Neural cell (in vitro differentiated cells): ENCODE measurements around the gene PCDHGA8. TPM values are rescaled to one million over a fixed set of nuclear protein-coding genes. Genes with fewer than 3 reads are reported as not detected.
"Not testable (repeated sequence)": the region's sequence is repeated elsewhere in the genome, so short reads cannot be mapped to it uniquely, and the experiment has no call there.

ENCODE experiments used
- H2AFZ ChIP-seq: fragments of 200-600, 300-800 bp; sonication (generic), shearing (Covaris generic); 2 replicates; pipeline ENCODE4 v1.6.0; 2014; ENCODE audit warnings: low read depth, mild to moderate bottlenecking, antibody characterized with exemption, low read length, moderate library complexity
- H3F3A ChIP-seq: fragments of 200-600 bp; shearing (Covaris generic); 2 replicates; pipeline ENCODE4 v1.6.1; 2016; ENCODE audit warnings: mild to moderate bottlenecking, moderate library complexity, mixed read lengths, antibody characterized with exemption, low read length; ENCODE audit not compliant: insufficient read depth, poor library complexity, severe bottlenecking
- H3K27ac ChIP-seq: fragments of 200-600, 300-800 bp; sonication (generic), shearing (Covaris generic); 2 replicates; pipeline ENCODE4 v1.5.1; 2014; ENCODE audit warnings: mild to moderate bottlenecking, low read length, moderate library complexity
- H3K27me3 ChIP-seq: fragments of 300-800, 200-600 bp; sonication (generic), shearing (Covaris generic); 2 replicates; pipeline ENCODE4 v1.6.0; 2014; ENCODE audit warnings: mild to moderate bottlenecking, low read depth, low read length, moderate library complexity; ENCODE audit not compliant: insufficient read depth
- H3K36me3 ChIP-seq: fragments of 300-800, 200-600 bp; sonication (generic), shearing (Covaris generic); 2 replicates; pipeline ENCODE4 v1.5.1; 2014; ENCODE audit warnings: mild to moderate bottlenecking, antibody characterized with exemption, low read length, moderate library complexity; ENCODE audit not compliant: insufficient read depth
- H3K4me2 ChIP-seq: fragments of 300-800, 200-600 bp; sonication (generic), shearing (Covaris generic); 2 replicates; pipeline ENCODE4 v1.6.0; 2014; ENCODE audit warnings: mild to moderate bottlenecking, low read length
- H3K4me3 ChIP-seq: fragments of 300-800, 200-600 bp; sonication (generic), shearing (Covaris generic); 2 replicates; pipeline ENCODE4 v1.5.1; 2014; ENCODE audit warnings: mild to moderate bottlenecking, low read length, moderate library complexity
- H3K79me2 ChIP-seq: fragments of 200-600 bp; shearing (Covaris generic); replicated peaks from 2 replicates; pipeline ENCODE4 v1.6.0; 2014; ENCODE audit warnings: mild to moderate bottlenecking, low read length, moderate library complexity; ENCODE audit not compliant: insufficient read depth
- H3K9ac ChIP-seq: fragments of 300-800, 200-600 bp; sonication (generic), shearing (Covaris generic); 2 replicates; pipeline ENCODE4 v1.6.1; 2016; ENCODE audit warnings: mild to moderate bottlenecking, low read length, mixed read lengths
- H3K9me2 ChIP-seq: fragments of 200-600 bp; shearing (Covaris generic); 2 replicates; pipeline ENCODE4 v1.6.1; 2016; ENCODE audit warnings: mild to moderate bottlenecking, low read length, mixed read lengths; ENCODE audit not compliant: insufficient read depth
- H3K9me3 ChIP-seq: fragments of 200-600, 300-800 bp; sonication (generic), shearing (Covaris generic); 2 replicates; pipeline ENCODE4 v1.6.1; 2016; ENCODE audit warnings: mild to moderate bottlenecking, mixed run types, low read length, moderate library complexity, mixed read lengths
- H4K20me1 ChIP-seq: fragments of 200-600 bp; shearing (Covaris generic); 2 replicates; pipeline ENCODE4 v1.6.1; 2016; ENCODE audit warnings: mild to moderate bottlenecking, mixed run types; ENCODE audit not compliant: insufficient read depth
- CTCF ChIP-seq: fragments of 450-650 bp; IDR thresholded peaks from 2 replicates; pipeline ENCODE4 v1.5.1; 2014; ENCODE audit warnings: antibody characterized with exemption, mild to moderate bottlenecking, moderate library complexity; ENCODE audit not compliant: poor library complexity, severe bottlenecking
- EP300 ChIP-seq: fragments of 450-650 bp; conservative IDR thresholded peaks from 2 replicates; pipeline ENCODE4 v1.6.1; 2014; ENCODE audit warnings: antibody characterized with exemption, mild to moderate bottlenecking, moderate library complexity; ENCODE audit not compliant: poor library complexity, severe bottlenecking
- EZH2 ChIP-seq: fragments of 200-600, 300-800 bp; shearing (Covaris generic), sonication (generic); IDR thresholded peaks from 2 replicates; pipeline ENCODE4 v1.6.1; 2014; ENCODE audit warnings: antibody characterized with exemption, low read length, borderline replicate concordance, mild to moderate bottlenecking; ENCODE audit not compliant: insufficient read depth, poor library complexity, severe bottlenecking
- MXI1 ChIP-seq: fragments of 450-650 bp; conservative IDR thresholded peaks from 2 replicates; pipeline ENCODE4 v1.6.1; 2014; ENCODE audit warnings: antibody characterized with exemption, mild to moderate bottlenecking; ENCODE audit not compliant: poor library complexity, severe bottlenecking
- POLR2AphosphoS5 ChIP-seq: IDR thresholded peaks from 2 replicates; pipeline ENCODE4 v1.6.1; 2012
- RAD21 ChIP-seq: fragments of 450-650 bp; conservative IDR thresholded peaks from 2 replicates; pipeline ENCODE4 v1.6.1; 2014; ENCODE audit warnings: antibody characterized with exemption, mild to moderate bottlenecking, moderate library complexity
- REST ChIP-seq: IDR thresholded peaks from 2 replicates; pipeline ENCODE4 v1.6.1; 2012; ENCODE audit warnings: borderline replicate concordance
- SMC3 ChIP-seq: fragments of 450-650 bp; conservative IDR thresholded peaks from 2 replicates; pipeline ENCODE4 v1.6.1; 2014; ENCODE audit warnings: antibody characterized with exemption, mild to moderate bottlenecking, moderate library complexity; ENCODE audit not compliant: poor library complexity
- TAF1 ChIP-seq: IDR thresholded peaks from 2 replicates; pipeline ENCODE4 v1.6.1; 2012; ENCODE audit warnings: low read depth
- polyA plus RNA-seq: library from polyadenylated mRNA; depleted of rRNA; stranded (reverse); fragments of >200 nt; gene quantifications from 2 replicates; pipeline ENCODE4 v1.2.3, GENCODE V29; 2014

PCDHGA8 gene
- polyA plus RNA-seq, 1 donor from 2014 or later, result 0.19 TPM

GRCh38 chr5:141345327-141345726, 47.1 kb upstream of the PCDHGA8 start:
- Histone ChIP-seq H3K9me3 (peaks cover 10% of the 10 kb centered on the region), H3K79me2 (no peaks in the 10 kb centered on the region), H3K27ac (no peak overlapping the region)

GRCh38 chr5:141346017-141346416, 46.4 kb upstream of the PCDHGA8 start:
- H3K4me2 ChIP-seq, H3K9ac ChIP-seq, H3K9me2 ChIP-seq, H3K4me3 ChIP-seq, H3K27me3 ChIP-seq, H3K79me2 ChIP-seq, H3F3A ChIP-seq, H2AFZ ChIP-seq, H3K27ac ChIP-seq, H4K20me1 ChIP-seq, H3K36me3 ChIP-seq: not testable (repeated sequence)
- peaks cover 15% of the 10 kb centered on the region for H3K9me3 ChIP-seq

More at GRCh38 chr5:141345327-141345726, 47.1 kb upstream of the PCDHGA8 start:
- Histone ChIP-seq H3K9ac (no peak overlapping the region), H3K4me2 (no peak overlapping the region), H3K36me3 (no peaks in the 10 kb centered on the region), H3K4me3 (no peak overlapping the region), H2AFZ (no peak overlapping the region), H3F3A (no peaks in the 10 kb centered on the region), H3K9me2 (no peaks in the 10 kb centered on the region), H4K20me1 (no peaks in the 10 kb centered on the region), H3K27me3 (no peaks in the 10 kb centered on the region)
- TF ChIP-seq SMC3 (no peak), CTCF (no peak), POLR2AphosphoS5 (no peak), TAF1 (no peak), RAD21 (no peak), REST (no peak), EP300 (no peak), EZH2 (no peak), MXI1 (no peak)

GRCh38 chr5:141349917-141350619, 42.4 kb upstream of the PCDHGA8 start, which contains the start of gene PCDHGB1:
TSS of gene PCDHGB1 (plus strand) at chr5:141350099. CDS start at chr5:141350261, 162 bp downstream.
- H3K4me3 ChIP-seq, result peak within 1 kb of the TSS; percentile 15
- TF ChIP-seq RAD21 (no peak), MXI1 (no peak), EZH2 (no peak), CTCF (no peak), POLR2AphosphoS5 (no peak), REST (no peak), EP300 (no peak), SMC3 (no peak), TAF1 (no peak)

More at GRCh38 chr5:141349917-141350619, 42.4 kb upstream of the PCDHGA8 start, which contains the start of gene PCDHGB1:
- no peaks in the 10 kb centered on the region for H3K27me3 ChIP-seq
- H3K9ac ChIP-seq, result no peak within 1 kb of the TSS
- no peaks in the 10 kb centered on the region for H3K36me3 ChIP-seq
- H3K27ac ChIP-seq, result no peak within 1 kb of the TSS
- H3F3A ChIP-seq, result no peaks in the 10 kb centered on the region
- H3K79me2 ChIP-seq, result no peaks in the 10 kb centered on the region
- no peaks in the 10 kb centered on the region for H3K9me2 ChIP-seq
- peaks cover 15% of the 10 kb centered on the region for H3K9me3 ChIP-seq
- no peaks in the 10 kb centered on the region for H4K20me1 ChIP-seq
- no peak within 1 kb of the TSS for H2AFZ ChIP-seq
- H3K4me2 ChIP-seq, result no peak within 1 kb of the TSS
